WTC11 (cell line): Measurements from ENCODE around the gene KAT7. TPM values are rescaled to one million over a fixed set of nuclear protein-coding genes. Genes with fewer than 3 reads are reported as not detected.

Experiments
- ATAC-seq: fragments of 200-7000 bp; cut with Tn5 transposase; 2 replicates; pipeline ENCODE4 v1.10.0; 2021; ENCODE audit warnings: mild to moderate bottlenecking, moderate library complexity
- CTCF ChIA-PET: fragments of 300-600 bp; sonication (Branson Sonifier 250); formaldehyde crosslinking; loops from one replicate; lab custom pipeline; 2021; ENCODE audit warnings: antibody characterized with exemption; lab: Charles Lee
- POLR2A ChIA-PET: fragments of 350-600 bp; sonication (Branson Sonifier 250); formaldehyde crosslinking; loops from one replicate; lab custom pipeline; 2021; ENCODE audit warnings: antibody characterized with exemption; lab: Charles Lee
- DNase-seq: peaks from one replicate; pipeline ENCODE4 v3.0.0; 2021; ENCODE audit warnings: low spot score
- H3K27ac Mint-ChIP-seq: 2 replicates; pipeline ENCODE4 v1.8.0; 2021; ENCODE audit warnings: mixed read lengths
- H3K27me3 Mint-ChIP-seq: 2 replicates; pipeline ENCODE4 v1.8.0; 2021; ENCODE audit warnings: low read depth, mild to moderate bottlenecking, moderate library complexity, mixed read lengths
- H3K36me3 Mint-ChIP-seq: 2 replicates; pipeline ENCODE4 v1.8.0; 2021; ENCODE audit warnings: mixed read lengths
- H3K4me1 Mint-ChIP-seq: 2 replicates; pipeline ENCODE4 v1.8.0; 2022; ENCODE audit warnings: mixed read lengths
- H3K4me3 Mint-ChIP-seq: 2 replicates; pipeline ENCODE4 v1.8.0; 2021; ENCODE audit warnings: mild to moderate bottlenecking, moderate library complexity, mixed read lengths
- H3K9me3 Mint-ChIP-seq: 2 replicates; pipeline ENCODE4 v1.8.0; 2021; ENCODE audit warnings: mixed read lengths
- AR ChIP-seq: fragments of 250-450 bp; sonication (Bioruptor Pico); IDR thresholded peaks from 2 replicates; pipeline ENCODE4 v1.9.0; 2021; ENCODE audit warnings: mild to moderate bottlenecking
- ATF3 ChIP-seq: sonication (generic); formaldehyde crosslinking; conservative IDR thresholded peaks from 2 replicates; pipeline ENCODE4 v1.8.1; 2022; ENCODE audit warnings: mild to moderate bottlenecking, missing genetic modification reagents
- CTCF ChIP-seq: fragments of 200-600 bp; IDR thresholded peaks from 2 replicates; pipeline ENCODE4 v1.8.0; 2022; ENCODE audit warnings: antibody characterized with exemption
- ERG ChIP-seq: fragments of 250-450 bp; sonication (Bioruptor Pico); IDR thresholded peaks from 2 replicates; pipeline ENCODE4 v1.8.0; 2021; ENCODE audit warnings: mild to moderate bottlenecking
- ETV6 ChIP-seq: sonication (generic); formaldehyde crosslinking; IDR thresholded peaks from 2 replicates; pipeline ENCODE4 v1.8.1; 2022; ENCODE audit warnings: mild to moderate bottlenecking, missing genetic modification reagents
- FOXP4 ChIP-seq: sonication (generic); formaldehyde crosslinking; IDR thresholded peaks from 2 replicates; pipeline ENCODE4 v1.8.0; 2022; ENCODE audit warnings: mild to moderate bottlenecking, missing genetic modification reagents
- GABPB1 ChIP-seq: sonication (generic); formaldehyde crosslinking; IDR thresholded peaks from 2 replicates; pipeline ENCODE4 v1.8.1; 2023; ENCODE audit warnings: mild to moderate bottlenecking, missing genetic modification reagents
- HMGA2 ChIP-seq: fragments of 250-450 bp; sonication (Bioruptor Pico); IDR thresholded peaks from 2 replicates; pipeline ENCODE4 v1.4.0; 2021; ENCODE audit warnings: mild to moderate bottlenecking, moderate library complexity
- KAT7 ChIP-seq: sonication (generic); formaldehyde crosslinking; IDR thresholded peaks from 2 replicates; pipeline ENCODE4 v1.8.1; 2023; ENCODE audit warnings: missing genetic modification reagents, mild to moderate bottlenecking, borderline replicate concordance
- PRRX2 ChIP-seq: fragments of 250-450 bp; sonication (Bioruptor Pico); IDR thresholded peaks from 2 replicates; pipeline ENCODE4 v1.8.0; 2021; ENCODE audit warnings: mild to moderate bottlenecking
- RELA ChIP-seq: sonication (generic); formaldehyde crosslinking; IDR thresholded peaks from 2 replicates; pipeline ENCODE4 v1.8.1; 2022; ENCODE audit warnings: missing genetic modification reagents, mild to moderate bottlenecking, borderline replicate concordance
- RORB ChIP-seq: fragments of 250-450 bp; sonication (Bioruptor Pico); IDR thresholded peaks from 2 replicates; pipeline ENCODE4 v1.9.0; 2021; ENCODE audit warnings: mild to moderate bottlenecking
- USF1 ChIP-seq: sonication (generic); formaldehyde crosslinking; IDR thresholded peaks from 2 replicates; pipeline ENCODE4 v1.8.0; 2022; ENCODE audit warnings: mild to moderate bottlenecking, missing genetic modification reagents
- ZNF532 ChIP-seq: fragments of 250-450 bp; sonication (Bioruptor Pico); IDR thresholded peaks from 2 replicates; pipeline ENCODE4 v1.9.0; 2021; ENCODE audit warnings: mild to moderate bottlenecking, borderline replicate concordance
- total RNA-seq: library from RNA; stranded (reverse); gene quantifications from 3 replicates; pipeline ENCODE4 v1.2.3, GENCODE V29; 2021

Gene KAT7
- total RNA-seq, 1 experiment from 2014 or later = 199 TPM

GRCh38 chr17:49862781-49863331 lies 74.4 kb downstream of the KAT7 start:
- DNase-seq (no peak), ATAC-seq (no peak)
- H3K27me3 Mint-ChIP-seq = peaks cover 2% of the 10 kb centered on the region; the same call in 1 of the 2 replicates
- H3K36me3 Mint-ChIP-seq = no peaks in the 10 kb centered on the region
- H3K4me3 Mint-ChIP-seq = no peak overlapping the region
- H3K4me1 Mint-ChIP-seq = peaks cover 45% of the 10 kb centered on the region
- ChIA-PET CTCF (interaction anchor here (0.7 to 5.6 kb wide), 10 partner anchors 14 to 155 kb away, joined by 3 to 269 read pairs (median 16); partner anchors contain the start of genes DLX3 and SLC35B1), POLR2A (interaction anchor here (0.9 kb wide), 1 partner anchor 132 kb away, joined by 4 read pairs; the partner anchor contains the start of gene DLX3)
- no peak overlapping the region for H3K27ac Mint-ChIP-seq
- H3K9me3 Mint-ChIP-seq = no peaks in the 10 kb centered on the region
- no peak for TF ChIP-seq KAT7
- TF ChIP-seq ETV6 (CRISPR knock-in tag) = no peak
- no peak for TF ChIP-seq RORB (CRISPR knock-in tag)
- 0 out of 2 replicates have a peak, but pooled peaks have one; percentile 44 for TF ChIP-seq GABPB1 (CRISPR knock-in tag)
- TF ChIP-seq, all 79 proteins: peak for 1

GRCh38 chr17:49866019-49866380 lies 77.5 kb downstream of the KAT7 start:
- H3K4me3 Mint-ChIP-seq = no peak overlapping the region
- CTCF ChIA-PET = interaction anchor here (0.5 to 2.5 kb wide), 18 partner anchors 10 to 228 kb away, joined by 3 to 35 read pairs (median 6); partner anchors contain the start of genes DLX3 and ITGA3
- H3K9me3 Mint-ChIP-seq = no peaks in the 10 kb centered on the region
- H3K27ac Mint-ChIP-seq = peak overlapping the region; percentile 75
- no peaks in the 10 kb centered on the region; the same call in 1 of the 2 replicates for H3K27me3 Mint-ChIP-seq
- TF ChIP-seq PRRX2 (CRISPR knock-in tag) (no peak), CTCF (no peak), ERG (CRISPR knock-in tag) (no peak), USF1 (CRISPR knock-in tag) (no peak), HMGA2 (no peak)
- DNase-seq = no peak
- H3K36me3 Mint-ChIP-seq = no peaks in the 10 kb centered on the region
- ATAC-seq = no peak
- peaks cover 56% of the 10 kb centered on the region for H3K4me1 Mint-ChIP-seq
- POLR2A ChIA-PET = interaction anchor here (0.6 to 2.0 kb wide), 6 partner anchors 10 to 127 kb away, joined by 3 to 7 read pairs (median 3); partner anchors contain the start of gene FAM117A

GRCh38 chr17:49866882-49867413 lies 78.5 kb downstream of the KAT7 start:
- Mint-ChIP-seq H3K4me1 (peaks cover 49% of the 10 kb centered on the region), H3K4me3 (no peak overlapping the region), H3K27ac (no peak overlapping the region), H3K9me3 (no peaks in the 10 kb centered on the region), H3K36me3 (no peaks in the 10 kb centered on the region), H3K27me3 (no peaks in the 10 kb centered on the region; the same call in 1 of the 2 replicates)
- POLR2A ChIA-PET = interaction anchor here (0.6 to 2.0 kb wide), 3 partner anchors 103 to 127 kb away, joined by 3 to 7 read pairs (median 6); partner anchors contain the start of gene FAM117A
- ATAC-seq (no peak), DNase-seq (no peak)
- CTCF ChIA-PET = interaction anchor here (1.6 to 2.5 kb wide), 6 partner anchors 9 to 130 kb away, joined by 7 to 35 read pairs (median 16); no protein-coding TSS in a partner anchor
- TF ChIP-seq AR (CRISPR knock-in tag) (no peak), ZNF532 (no peak), RELA (CRISPR knock-in tag) (no peak), ATF3 (CRISPR knock-in tag) (no peak), FOXP4 (CRISPR knock-in tag) (no peak), USF1 (CRISPR knock-in tag) (no peak)
